ENCODE measurements around the gene GLIS1. TPM values are rescaled to one million over a fixed set of nuclear protein-coding genes. Genes with fewer than 3 reads are reported as not detected.

GLIS1 gene
- total and polyA plus RNA-seq, 2 experiments from 2014 or later, result 0.26 to 0.31 TPM

DNA sequence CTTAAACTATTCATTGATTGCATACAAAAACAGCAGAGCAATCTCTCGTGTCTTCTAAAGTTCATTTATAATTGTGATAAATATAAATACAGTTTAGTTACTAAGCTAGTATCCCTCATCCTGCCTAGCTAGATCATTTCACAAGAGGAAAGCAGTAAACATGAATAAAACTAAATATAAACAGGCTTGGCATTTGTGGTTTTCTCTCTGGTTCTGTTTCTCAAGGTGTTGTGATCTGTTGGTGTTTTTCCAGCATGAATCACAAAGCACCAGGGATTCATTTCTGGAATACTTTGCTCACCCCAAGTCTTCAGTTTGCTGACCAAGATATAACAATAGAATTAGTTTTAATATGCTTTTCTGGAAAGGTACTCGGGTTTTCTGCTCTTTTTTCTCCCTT lies 32.7 kb upstream of the GLIS1 start:
- TF ChIP-seq, protein P1, sequence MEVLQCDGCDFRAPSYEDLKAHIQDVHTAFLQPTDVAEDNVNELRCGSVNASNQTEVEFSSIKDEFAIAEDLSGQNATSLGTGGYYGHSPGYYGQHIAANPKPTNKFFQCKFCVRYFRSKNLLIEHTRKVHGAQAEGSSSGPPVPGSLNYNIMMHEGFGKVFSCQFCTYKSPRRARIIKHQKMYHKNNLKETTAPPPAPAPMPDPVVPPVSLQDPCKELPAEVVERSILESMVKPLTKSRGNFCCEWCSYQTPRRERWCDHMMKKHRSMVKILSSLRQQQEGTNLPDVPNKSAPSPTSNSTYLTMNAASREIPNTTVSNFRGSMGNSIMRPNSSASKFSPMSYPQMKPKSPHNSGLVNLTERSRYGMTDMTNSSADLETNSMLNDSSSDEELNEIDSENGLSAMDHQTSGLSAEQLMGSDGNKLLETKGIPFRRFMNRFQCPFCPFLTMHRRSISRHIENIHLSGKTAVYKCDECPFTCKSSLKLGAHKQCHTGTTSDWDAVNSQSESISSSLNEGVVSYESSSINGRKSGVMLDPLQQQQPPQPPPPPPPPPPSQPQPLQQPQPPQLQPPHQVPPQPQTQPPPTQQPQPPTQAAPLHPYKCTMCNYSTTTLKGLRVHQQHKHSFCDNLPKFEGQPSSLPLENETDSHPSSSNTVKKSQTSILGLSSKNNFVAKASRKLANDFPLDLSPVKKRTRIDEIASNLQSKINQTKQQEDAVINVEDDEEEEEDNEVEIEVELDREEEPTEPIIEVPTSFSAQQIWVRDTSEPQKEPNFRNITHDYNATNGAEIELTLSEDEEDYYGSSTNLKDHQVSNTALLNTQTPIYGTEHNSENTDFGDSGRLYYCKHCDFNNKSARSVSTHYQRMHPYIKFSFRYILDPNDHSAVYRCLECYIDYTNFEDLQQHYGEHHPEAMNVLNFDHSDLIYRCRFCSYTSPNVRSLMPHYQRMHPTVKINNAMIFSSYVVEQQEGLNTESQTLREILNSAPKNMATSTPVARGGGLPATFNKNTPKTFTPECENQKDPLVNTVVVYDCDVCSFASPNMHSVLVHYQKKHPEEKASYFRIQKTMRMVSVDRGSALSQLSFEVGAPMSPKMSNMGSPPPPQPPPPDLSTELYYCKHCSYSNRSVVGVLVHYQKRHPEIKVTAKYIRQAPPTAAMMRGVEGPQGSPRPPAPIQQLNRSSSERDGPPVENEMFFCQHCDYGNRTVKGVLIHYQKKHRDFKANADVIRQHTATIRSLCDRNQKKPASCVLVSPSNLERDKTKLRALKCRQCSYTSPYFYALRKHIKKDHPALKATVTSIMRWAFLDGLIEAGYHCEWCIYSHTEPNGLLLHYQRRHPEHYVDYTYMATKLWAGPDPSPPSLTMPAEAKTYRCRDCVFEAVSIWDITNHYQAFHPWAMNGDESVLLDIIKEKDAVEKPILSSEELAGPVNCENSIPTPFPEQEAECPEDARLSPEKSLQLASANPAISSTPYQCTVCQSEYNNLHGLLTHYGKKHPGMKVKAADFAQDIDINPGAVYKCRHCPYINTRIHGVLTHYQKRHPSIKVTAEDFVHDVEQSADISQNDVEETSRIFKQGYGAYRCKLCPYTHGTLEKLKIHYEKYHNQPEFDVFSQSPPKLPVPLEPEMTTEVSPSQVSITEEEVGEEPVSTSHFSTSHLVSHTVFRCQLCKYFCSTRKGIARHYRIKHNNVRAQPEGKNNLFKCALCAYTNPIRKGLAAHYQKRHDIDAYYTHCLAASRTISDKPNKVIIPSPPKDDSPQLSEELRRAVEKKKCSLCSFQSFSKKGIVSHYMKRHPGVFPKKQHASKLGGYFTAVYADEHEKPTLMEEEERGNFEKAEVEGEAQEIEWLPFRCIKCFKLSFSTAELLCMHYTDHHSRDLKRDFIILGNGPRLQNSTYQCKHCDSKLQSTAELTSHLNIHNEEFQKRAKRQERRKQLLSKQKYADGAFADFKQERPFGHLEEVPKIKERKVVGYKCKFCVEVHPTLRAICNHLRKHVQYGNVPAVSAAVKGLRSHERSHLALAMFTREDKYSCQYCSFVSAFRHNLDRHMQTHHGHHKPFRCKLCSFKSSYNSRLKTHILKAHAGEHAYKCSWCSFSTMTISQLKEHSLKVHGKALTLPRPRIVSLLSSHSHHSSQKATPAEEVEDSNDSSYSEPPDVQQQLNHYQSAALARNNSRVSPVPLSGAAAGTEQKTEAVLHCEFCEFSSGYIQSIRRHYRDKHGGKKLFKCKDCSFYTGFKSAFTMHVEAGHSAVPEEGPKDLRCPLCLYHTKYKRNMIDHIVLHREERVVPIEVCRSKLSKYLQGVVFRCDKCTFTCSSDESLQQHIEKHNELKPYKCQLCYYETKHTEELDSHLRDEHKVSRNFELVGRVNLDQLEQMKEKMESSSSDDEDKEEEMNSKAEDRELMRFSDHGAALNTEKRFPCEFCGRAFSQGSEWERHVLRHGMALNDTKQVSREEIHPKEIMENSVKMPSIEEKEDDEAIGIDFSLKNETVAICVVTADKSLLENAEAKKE (CRISPR knock-in tag; IDR thresholded peaks at IDR 0.05), result no peak
- TF ChIP-seq POLR2AphosphoS5 (IDR thresholded peaks at IDR 0.05; ENCODE audit: low read depth), result no peak
- no peak for TF ChIP-seq CREB1 (CRISPR knock-in tag; IDR thresholded peaks at IDR 0.05; ENCODE audit: low read depth)
- no peak for TF ChIP-seq JUNB (IDR thresholded peaks at IDR 0.05; ENCODE audit: unreplicated experiment)
- TF ChIP-seq STAT1 (IDR thresholded peaks at IDR 0.05; ENCODE audit: unreplicated experiment), result no peak
- TF ChIP-seq, protein P2, sequence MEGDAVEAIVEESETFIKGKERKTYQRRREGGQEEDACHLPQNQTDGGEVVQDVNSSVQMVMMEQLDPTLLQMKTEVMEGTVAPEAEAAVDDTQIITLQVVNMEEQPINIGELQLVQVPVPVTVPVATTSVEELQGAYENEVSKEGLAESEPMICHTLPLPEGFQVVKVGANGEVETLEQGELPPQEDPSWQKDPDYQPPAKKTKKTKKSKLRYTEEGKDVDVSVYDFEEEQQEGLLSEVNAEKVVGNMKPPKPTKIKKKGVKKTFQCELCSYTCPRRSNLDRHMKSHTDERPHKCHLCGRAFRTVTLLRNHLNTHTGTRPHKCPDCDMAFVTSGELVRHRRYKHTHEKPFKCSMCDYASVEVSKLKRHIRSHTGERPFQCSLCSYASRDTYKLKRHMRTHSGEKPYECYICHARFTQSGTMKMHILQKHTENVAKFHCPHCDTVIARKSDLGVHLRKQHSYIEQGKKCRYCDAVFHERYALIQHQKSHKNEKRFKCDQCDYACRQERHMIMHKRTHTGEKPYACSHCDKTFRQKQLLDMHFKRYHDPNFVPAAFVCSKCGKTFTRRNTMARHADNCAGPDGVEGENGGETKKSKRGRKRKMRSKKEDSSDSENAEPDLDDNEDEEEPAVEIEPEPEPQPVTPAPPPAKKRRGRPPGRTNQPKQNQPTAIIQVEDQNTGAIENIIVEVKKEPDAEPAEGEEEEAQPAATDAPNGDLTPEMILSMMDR (conservative IDR thresholded peaks at IDR 0.05; ENCODE audit: low read depth in 2 of 2), result no peak
- TF ChIP-seq, protein P3, sequence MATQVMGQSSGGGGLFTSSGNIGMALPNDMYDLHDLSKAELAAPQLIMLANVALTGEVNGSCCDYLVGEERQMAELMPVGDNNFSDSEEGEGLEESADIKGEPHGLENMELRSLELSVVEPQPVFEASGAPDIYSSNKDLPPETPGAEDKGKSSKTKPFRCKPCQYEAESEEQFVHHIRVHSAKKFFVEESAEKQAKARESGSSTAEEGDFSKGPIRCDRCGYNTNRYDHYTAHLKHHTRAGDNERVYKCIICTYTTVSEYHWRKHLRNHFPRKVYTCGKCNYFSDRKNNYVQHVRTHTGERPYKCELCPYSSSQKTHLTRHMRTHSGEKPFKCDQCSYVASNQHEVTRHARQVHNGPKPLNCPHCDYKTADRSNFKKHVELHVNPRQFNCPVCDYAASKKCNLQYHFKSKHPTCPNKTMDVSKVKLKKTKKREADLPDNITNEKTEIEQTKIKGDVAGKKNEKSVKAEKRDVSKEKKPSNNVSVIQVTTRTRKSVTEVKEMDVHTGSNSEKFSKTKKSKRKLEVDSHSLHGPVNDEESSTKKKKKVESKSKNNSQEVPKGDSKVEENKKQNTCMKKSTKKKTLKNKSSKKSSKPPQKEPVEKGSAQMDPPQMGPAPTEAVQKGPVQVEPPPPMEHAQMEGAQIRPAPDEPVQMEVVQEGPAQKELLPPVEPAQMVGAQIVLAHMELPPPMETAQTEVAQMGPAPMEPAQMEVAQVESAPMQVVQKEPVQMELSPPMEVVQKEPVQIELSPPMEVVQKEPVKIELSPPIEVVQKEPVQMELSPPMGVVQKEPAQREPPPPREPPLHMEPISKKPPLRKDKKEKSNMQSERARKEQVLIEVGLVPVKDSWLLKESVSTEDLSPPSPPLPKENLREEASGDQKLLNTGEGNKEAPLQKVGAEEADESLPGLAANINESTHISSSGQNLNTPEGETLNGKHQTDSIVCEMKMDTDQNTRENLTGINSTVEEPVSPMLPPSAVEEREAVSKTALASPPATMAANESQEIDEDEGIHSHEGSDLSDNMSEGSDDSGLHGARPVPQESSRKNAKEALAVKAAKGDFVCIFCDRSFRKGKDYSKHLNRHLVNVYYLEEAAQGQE (IDR thresholded peaks at IDR 0.05; ENCODE audit: unreplicated experiment), result no peak
- no peak for TF ChIP-seq ZNF331 (CRISPR knock-in tag; IDR thresholded peaks at IDR 0.05; ENCODE audit: low read depth)
- TF ChIP-seq EZH2phosphoT487 (IDR thresholded peaks at IDR 0.05; ENCODE audit: unreplicated experiment), result no peak
- TF ChIP-seq, protein P4, sequence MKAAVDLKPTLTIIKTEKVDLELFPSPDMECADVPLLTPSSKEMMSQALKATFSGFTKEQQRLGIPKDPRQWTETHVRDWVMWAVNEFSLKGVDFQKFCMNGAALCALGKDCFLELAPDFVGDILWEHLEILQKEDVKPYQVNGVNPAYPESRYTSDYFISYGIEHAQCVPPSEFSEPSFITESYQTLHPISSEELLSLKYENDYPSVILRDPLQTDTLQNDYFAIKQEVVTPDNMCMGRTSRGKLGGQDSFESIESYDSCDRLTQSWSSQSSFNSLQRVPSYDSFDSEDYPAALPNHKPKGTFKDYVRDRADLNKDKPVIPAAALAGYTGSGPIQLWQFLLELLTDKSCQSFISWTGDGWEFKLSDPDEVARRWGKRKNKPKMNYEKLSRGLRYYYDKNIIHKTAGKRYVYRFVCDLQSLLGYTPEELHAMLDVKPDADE (IDR thresholded peaks at IDR 0.05), result no peak
- TF ChIP-seq EZH2 (IDR thresholded peaks at IDR 0.05; ENCODE audit: low read depth, unreplicated experiment), result no peak
- no peak for TF ChIP-seq ZNF114 (CRISPR knock-in tag; IDR thresholded peaks at IDR 0.05)
- no peak for TF ChIP-seq NANOG (IDR thresholded peaks at IDR 0.05; ENCODE audit: borderline replicate concordance)
- H3K27me3 Mint-ChIP-seq (ENCODE audit: insufficient read depth, low read depth, poor library complexity), result peaks cover 3% of the 10 kb centered on the region
- Histone ChIP-seq H3K27me3 (ENCODE audit: insufficient read depth) (no peaks in the 10 kb centered on the region), H4K20me1 (replicated peaks; ENCODE audit: insufficient read depth) (no peaks in the 10 kb centered on the region), H3K79me2 (replicated peaks; ENCODE audit: insufficient read depth) (no peaks in the 10 kb centered on the region), H3K27ac (ENCODE audit: low read depth) (no peak overlapping the region), H3K4me1 (ENCODE audit: insufficient read depth) (no peaks in the 10 kb centered on the region), H3K4me3 (no peak overlapping the region), H3K4me2 (no peak overlapping the region), H3K9me2 (ENCODE audit: insufficient read depth) (no peaks in the 10 kb centered on the region), H3K36me3 (ENCODE audit: insufficient read depth) (peaks cover 23% of the 10 kb centered on the region), H2AFZ (no peak overlapping the region), H3F3A (replicated peaks; ENCODE audit: low read depth) (no peaks in the 10 kb centered on the region)
- DNase-seq (ENCODE audit: low spot score) (no peak), ATAC-seq (no peak)
- H3K4me1 Mint-ChIP-seq, result no peaks in the 10 kb centered on the region
- no peak overlapping the region for H3K4me3 Mint-ChIP-seq
- peaks cover 38% of the 10 kb centered on the region for H3K36me3 Mint-ChIP-seq (ENCODE audit: low read depth)
- no peaks in the 10 kb centered on the region for H3K9me3 Mint-ChIP-seq
- H3K27ac Mint-ChIP-seq, result no peak overlapping the region

Measured in GM23338 (cell line).